HG02970 (cell line): ENCODE results near the gene LYZL6.

Experiments used
- ATAC-seq: cut with Tn5 transposase; IDR thresholded peaks from one replicate; pipeline ENCODE4 v1.9.1; 2021; ENCODE audit warnings: mild to moderate bottlenecking, moderate library complexity, moderate number of reproducible peaks; ENCODE audit not compliant: unreplicated experiment, low FRiP score

LYZL6 gene

GRCh38 chr17:35889818-35890773 is 53.4 kb downstream of the LYZL6 start:
- no peak for ATAC-seq

DNA sequence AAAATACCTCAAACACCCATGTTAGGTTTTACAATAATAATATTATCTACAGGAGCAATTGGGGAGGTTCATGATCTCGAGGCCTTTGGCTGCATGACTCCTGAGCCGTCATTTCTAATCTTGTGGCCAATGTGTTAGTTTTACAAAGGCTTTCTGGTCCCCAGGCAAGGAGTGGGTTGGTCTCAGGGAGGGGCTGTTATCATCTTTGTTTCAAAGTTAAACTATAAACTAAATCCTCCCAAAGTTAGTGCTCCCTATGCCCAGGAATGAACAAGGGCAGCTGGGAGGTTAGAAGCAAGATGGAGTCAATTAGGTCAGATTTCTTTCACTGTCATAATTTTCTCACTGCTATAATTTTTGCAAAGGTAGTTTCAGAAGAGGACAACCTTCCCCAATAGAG is 54.3 kb downstream of the LYZL6 start:
- ATAC-seq = no peak
